Mucosa of stomach (tissue), 1 donor: ENCODE measurements around the gene FFAR4.

Experiments
- H3K27me3 ChIP-seq: one replicate; pipeline ENCODE4 v1.7.0; 2013; ENCODE audit warnings: mild to moderate bottlenecking, low read length; ENCODE audit not compliant: control insufficient read depth, insufficient read depth
- H3K36me3 ChIP-seq: one replicate; pipeline ENCODE4 v1.7.0; 2013; ENCODE audit warnings: low read length; ENCODE audit not compliant: control insufficient read depth, insufficient read depth
- H3K4me1 ChIP-seq: one replicate; pipeline ENCODE4 v1.7.0; 2013; ENCODE audit warnings: mild to moderate bottlenecking, low read length; ENCODE audit not compliant: control insufficient read depth, insufficient read depth
- H3K4me3 ChIP-seq: one replicate; pipeline ENCODE4 v1.7.0; 2013; ENCODE audit warnings: low read length
- H3K9ac ChIP-seq: one replicate; pipeline ENCODE4 v1.7.0; 2013; ENCODE audit warnings: mild to moderate bottlenecking, low read length, moderate library complexity
- H3K9me3 ChIP-seq: one replicate; pipeline ENCODE4 v1.7.0; 2013; ENCODE audit warnings: mild to moderate bottlenecking, low read length, moderate library complexity; ENCODE audit not compliant: control insufficient read depth
- donor health status: Pancreatic carcinoma.

Gene FFAR4

DNA sequence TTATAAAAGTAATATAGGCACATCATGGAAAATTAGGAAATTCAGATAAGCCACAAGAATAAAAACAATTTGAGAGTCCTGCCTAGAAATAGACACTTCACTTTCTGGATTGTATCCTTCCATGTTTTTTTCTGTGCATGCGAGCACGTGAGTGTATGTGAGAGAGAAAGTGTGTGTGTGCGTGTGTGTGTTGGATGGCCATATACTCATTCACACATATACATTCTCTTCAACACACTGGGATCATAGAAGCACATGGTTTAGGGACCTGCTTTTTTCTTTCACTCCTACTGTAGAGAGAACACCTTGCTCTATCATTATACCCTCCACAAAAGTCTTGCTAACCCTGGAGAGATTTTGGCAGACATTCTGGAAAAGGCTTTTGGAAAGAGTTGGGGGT is 7.5 kb downstream of the FFAR4 start:
- Histone ChIP-seq H3K9me3 (no peaks in the 10 kb centered on the region), H3K9ac (no peak overlapping the region), H3K4me1 (peaks cover 37% of the 10 kb centered on the region), H3K4me3 (no peak overlapping the region), H3K27me3 (peaks cover under 1% of the 10 kb centered on the region), H3K36me3 (no peaks in the 10 kb centered on the region)

DNA sequence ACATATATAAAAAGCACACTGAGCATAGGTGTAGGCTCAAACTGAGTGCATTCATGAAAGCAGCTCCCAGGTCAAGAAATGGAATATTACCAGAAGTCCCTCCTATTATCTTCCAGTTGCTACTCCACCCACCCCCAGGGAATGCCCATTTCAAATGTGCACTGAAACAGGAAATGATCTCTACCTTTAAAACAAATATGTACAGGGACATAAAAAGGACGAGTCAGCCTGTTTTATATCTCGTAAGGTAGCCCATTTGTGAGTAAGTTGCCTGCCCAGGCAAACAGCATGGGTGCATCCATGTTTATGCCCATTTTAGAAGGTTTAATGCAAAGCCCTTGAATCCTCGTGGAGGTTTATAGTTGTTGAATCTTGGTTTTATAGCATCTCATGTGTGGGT is 10.4 kb downstream of the FFAR4 start:
- Histone ChIP-seq H3K27me3 (no peaks in the 10 kb centered on the region), H3K4me1 (peaks cover 45% of the 10 kb centered on the region), H3K9ac (no peak overlapping the region), H3K4me3 (no peak overlapping the region), H3K9me3 (no peaks in the 10 kb centered on the region), H3K36me3 (no peaks in the 10 kb centered on the region)

DNA sequence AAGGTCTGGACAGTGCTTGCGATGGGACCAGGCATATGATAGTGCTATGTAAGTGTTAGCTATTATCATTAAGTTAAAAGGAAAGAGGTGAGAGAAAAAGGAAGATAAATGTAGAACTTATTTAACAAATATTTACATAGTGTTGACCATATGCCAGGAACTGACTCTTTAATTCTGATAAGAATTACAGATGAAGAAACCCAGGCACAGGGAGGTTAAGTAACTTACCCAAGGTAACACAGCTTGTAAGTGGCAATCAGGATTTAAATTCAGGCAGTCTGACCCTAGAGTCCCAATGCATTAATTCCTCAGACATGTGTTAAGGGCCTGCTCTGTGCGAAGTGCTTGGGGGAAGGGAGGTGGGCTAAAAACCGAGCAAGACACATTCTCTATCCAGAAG is 11.1 kb downstream of the FFAR4 start:
- Histone ChIP-seq H3K4me1 (peaks cover 45% of the 10 kb centered on the region), H3K9me3 (no peaks in the 10 kb centered on the region), H3K9ac (no peak overlapping the region), H3K27me3 (no peaks in the 10 kb centered on the region), H3K36me3 (no peaks in the 10 kb centered on the region), H3K4me3 (no peak overlapping the region)

DNA sequence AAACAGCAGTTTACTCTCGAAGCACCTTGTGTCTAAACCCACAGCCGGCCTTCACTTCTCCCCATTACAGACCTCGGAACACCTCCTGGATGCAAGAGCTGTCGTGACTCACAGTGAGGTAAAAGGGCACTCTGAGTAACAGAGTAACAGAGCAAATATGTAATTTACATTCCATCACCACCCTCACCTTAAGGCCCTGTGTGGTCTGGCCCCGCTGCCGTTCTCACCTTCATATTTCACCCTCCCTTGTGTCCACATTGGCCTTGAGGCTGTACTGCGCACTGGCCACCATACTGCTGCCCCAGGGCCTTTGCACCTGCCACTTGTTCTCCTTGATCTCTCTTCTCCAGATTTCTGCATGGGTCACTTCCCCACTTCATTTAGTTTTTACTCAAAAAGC is 12.6 kb downstream of the FFAR4 start:
- Histone ChIP-seq H3K9ac (no peak overlapping the region), H3K36me3 (no peaks in the 10 kb centered on the region), H3K4me3 (no peak overlapping the region), H3K27me3 (no peaks in the 10 kb centered on the region), H3K4me1 (peaks cover 30% of the 10 kb centered on the region), H3K9me3 (no peaks in the 10 kb centered on the region)

DNA sequence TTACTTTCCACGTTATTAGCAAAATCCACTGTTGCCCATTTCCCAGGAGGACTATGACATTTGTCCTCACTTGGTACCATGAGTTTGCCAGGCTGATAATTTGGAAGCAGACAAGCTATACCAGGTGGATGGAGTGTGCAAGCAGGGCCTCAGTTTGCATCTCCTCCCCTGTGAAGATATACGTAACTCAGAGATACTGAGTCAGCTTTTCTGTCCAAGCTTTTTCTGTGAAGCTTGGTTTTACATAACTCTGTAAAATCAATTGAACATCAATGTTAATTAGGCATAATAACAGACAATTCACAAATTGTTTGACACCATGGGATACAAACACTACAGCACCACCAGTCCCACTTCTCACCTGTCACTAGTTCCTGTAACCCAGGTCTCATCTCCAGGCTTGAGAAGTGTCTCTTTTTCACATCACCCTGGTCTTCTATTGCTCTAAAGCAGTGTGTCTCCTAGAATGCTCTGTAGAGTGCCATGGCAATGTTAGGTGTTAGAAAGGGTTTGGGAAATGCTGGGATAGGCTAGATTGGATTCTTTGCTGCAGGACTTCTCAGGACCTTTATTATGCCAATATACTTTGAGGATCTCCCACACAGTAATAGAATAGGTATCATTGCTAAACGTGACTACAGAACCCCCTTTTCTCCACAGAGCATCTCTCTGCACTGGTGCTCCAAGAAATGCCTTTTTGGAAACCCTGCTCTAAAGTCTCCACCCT is 13.7 kb downstream of the FFAR4 start:
- Histone ChIP-seq H3K27me3 (no peaks in the 10 kb centered on the region), H3K36me3 (no peaks in the 10 kb centered on the region), H3K4me3 (no peak overlapping the region), H3K9ac (no peak overlapping the region), H3K4me1 (peaks cover 29% of the 10 kb centered on the region), H3K9me3 (no peaks in the 10 kb centered on the region)

DNA sequence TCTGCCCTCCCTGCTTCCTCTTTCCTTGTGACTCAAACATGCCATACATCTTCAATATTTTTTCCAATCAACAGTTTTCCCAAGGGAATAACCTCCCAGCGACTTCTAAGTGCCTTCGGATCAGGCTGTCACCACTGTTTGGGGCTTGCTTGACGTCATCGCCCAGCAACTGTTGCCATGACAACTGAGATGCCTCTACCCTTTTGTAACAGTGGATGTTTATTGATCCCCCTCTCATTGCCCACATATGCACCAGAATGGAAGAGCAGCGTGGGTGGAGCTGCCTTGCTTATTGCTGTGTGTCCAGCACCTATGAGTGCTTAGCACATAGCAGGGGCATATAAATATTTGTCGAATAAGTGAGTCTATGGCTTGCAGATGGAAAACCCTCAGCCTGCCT is 14.4 kb downstream of the FFAR4 start:
- H3K27me3 ChIP-seq = no peaks in the 10 kb centered on the region
- peaks cover 29% of the 10 kb centered on the region for H3K4me1 ChIP-seq
- H3K36me3 ChIP-seq = no peaks in the 10 kb centered on the region
- H3K9me3 ChIP-seq = no peaks in the 10 kb centered on the region
- H3K9ac ChIP-seq = no peak overlapping the region
- H3K4me3 ChIP-seq = no peak overlapping the region

DNA sequence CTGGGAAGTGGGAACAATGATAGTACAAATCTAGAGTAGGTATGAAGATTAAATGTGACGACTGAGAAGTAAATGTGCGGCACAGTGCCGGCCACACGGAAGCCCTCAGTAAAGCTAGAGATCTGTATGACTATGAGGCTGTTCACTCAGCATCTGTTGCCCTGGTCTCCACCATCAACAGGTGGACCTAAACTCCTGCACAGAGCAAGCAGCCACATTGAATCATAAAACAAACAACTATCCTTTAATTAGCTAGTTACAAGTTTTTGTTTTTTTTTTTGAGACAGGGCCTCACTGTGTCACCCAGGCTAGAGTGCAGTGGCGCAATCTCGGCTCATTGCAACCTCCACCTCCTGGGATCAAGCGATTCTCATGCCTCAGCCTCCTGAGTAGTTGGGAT is 18.0 kb downstream of the FFAR4 start:
- Histone ChIP-seq H3K9ac (no peak overlapping the region), H3K36me3 (no peaks in the 10 kb centered on the region), H3K27me3 (no peaks in the 10 kb centered on the region), H3K9me3 (no peaks in the 10 kb centered on the region), H3K4me3 (no peak overlapping the region), H3K4me1 (peaks cover 3% of the 10 kb centered on the region)

DNA sequence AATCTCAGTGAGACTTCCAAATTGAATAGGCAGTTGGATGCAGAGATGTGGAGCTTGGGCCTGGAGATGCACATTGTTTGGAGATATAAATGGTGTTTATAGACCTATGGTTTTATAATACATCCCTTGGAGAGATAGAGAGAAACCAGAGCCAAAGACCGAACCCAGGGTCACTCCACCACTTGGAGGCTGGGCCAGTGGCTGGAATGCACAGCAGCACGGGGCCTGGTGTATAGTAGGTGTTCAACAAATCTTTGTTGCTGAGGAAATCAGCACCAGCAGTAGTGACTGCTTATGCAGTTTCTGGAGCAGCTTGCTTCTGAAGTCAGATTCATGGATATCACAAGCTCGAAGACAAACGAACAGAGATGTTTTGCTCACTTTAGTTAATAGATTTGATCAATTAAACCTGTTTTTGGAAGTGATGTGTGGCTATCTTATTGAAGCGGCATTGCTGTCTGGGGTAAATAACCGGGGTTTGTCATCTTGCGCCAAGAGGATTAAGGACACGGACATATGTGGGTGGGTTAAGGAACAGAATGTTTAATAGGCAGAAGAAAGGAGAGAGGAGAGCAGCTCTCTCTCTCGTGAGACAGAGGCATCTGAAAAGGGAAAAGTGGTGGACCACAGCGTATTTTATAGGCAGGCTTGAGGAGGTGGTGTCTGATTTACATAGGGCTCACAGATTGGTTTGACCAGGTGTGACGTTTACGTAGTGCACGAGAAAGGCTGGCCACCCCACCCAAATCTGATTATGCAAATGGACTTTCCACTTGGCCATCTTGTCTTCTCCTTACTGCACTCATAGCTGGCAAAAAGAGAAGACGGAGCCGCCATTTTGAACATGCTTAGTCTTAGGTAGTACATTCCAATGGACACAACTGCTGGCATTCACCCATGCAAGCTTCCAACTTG is 23.4 kb downstream of the FFAR4 start:
- no peak overlapping the region for H3K9ac ChIP-seq
- no peak overlapping the region for H3K4me3 ChIP-seq
- H3K27me3 ChIP-seq = no peaks in the 10 kb centered on the region
- H3K9me3 ChIP-seq = no peaks in the 10 kb centered on the region
- H3K4me1 ChIP-seq = peaks cover 16% of the 10 kb centered on the region
- H3K36me3 ChIP-seq = no peaks in the 10 kb centered on the region

DNA sequence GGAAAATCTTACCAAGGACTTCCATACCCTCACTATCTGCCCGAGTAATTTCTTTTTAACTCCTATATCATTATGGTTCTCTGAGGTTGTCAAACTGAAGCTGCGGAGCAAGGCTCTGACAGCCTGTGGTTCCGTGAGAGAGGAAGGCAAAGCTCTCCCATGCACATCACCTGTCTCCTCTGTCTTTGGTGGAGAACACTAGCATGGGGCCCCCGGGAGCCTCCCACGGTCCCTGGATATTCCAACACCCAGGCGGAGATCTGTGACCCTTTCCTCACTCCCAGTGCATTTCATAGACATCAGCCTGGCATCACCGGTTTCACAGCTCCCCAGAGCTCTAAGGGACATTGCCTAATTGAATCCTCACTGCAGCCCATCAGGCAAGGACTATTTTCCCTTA is 24.2 kb downstream of the FFAR4 start:
- H3K27me3 ChIP-seq = no peaks in the 10 kb centered on the region
- no peak overlapping the region for H3K9ac ChIP-seq
- H3K9me3 ChIP-seq = no peaks in the 10 kb centered on the region
- H3K4me1 ChIP-seq = peaks cover 16% of the 10 kb centered on the region
- H3K36me3 ChIP-seq = no peaks in the 10 kb centered on the region
- no peak overlapping the region for H3K4me3 ChIP-seq

DNA sequence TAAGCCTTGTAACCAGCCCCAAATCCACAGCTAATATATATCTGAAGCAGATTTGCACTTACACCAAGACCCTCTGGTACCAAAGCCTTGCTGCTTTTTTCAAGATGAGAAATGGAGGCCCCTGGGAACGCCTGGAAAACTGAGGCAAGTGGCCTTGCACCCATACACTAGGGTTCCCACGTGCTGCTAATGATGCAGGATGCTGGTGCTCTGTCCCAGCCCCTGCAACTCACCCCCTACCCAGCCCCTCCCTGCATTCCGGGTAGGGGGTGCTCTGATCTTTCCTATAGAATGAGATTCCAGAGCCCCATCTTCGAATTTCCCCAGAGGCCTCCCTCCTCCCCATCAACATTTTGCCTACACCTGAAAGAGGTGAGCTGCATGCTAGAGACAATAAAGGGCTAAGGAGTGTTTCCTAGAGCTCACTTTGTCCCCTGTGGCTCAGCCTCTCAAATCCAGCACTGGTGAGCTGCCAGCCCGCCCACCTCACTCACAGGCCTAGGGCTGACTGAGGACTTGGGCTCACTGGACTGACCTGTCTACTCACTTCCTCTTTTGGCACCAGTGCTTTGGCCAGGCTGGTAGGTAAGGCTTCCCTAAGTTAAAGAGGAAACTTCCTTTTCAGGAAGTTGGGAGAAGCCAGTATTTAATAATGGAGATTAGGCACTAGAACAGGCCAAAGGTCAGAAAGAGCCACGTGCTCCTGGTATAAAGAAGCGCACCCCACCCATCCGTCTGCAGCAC is 24.8 kb downstream of the FFAR4 start:
- H3K4me3 ChIP-seq = no peak overlapping the region
- no peaks in the 10 kb centered on the region for H3K27me3 ChIP-seq
- H3K9me3 ChIP-seq = no peaks in the 10 kb centered on the region
- H3K9ac ChIP-seq = no peak overlapping the region
- H3K4me1 ChIP-seq = peaks cover 16% of the 10 kb centered on the region
- H3K36me3 ChIP-seq = no peaks in the 10 kb centered on the region

DNA sequence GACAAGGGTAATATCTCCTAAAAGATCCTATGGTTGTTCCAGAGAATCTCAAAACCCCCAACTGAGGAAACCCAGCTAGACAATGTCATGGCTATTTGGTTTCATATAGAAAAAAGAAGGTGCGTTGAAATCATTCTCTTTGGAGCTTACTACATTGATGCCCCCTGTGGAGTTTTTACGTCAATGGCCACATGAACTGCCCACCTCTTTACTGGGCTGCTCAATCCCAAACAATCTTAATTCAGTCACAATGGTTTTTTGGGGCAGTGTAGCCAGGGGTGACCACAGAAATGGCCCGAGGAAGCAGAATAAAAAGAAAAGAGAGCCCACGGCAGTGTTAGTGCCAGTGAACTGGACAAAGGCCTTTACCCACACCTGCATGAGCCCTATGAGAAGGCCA is 26.8 kb downstream of the FFAR4 start:
- H3K9me3 ChIP-seq = no peaks in the 10 kb centered on the region
- peaks cover 16% of the 10 kb centered on the region for H3K4me1 ChIP-seq
- no peak overlapping the region for H3K9ac ChIP-seq
- no peaks in the 10 kb centered on the region for H3K27me3 ChIP-seq
- no peaks in the 10 kb centered on the region for H3K36me3 ChIP-seq
- H3K4me3 ChIP-seq = no peak overlapping the region

DNA sequence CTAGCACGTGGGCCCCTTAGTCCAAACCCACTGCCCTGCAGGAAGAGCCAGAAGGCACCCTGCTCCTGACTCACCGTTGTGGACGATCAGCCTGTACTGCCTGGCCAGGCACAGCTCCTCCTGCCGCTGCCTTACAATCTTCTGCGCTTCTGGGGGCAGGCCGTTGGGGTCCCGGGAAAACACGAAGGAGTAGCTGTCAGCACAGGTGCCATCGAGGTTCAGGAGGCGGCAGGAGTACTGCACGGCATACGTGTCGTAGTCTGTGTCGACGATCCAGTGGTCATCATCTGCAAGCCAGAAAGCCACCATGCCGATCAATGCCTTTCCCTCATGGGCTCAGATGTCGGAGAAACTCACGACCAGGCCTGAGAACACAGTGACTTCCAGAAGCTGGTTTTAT is 27.3 kb downstream of the FFAR4 start:
- Histone ChIP-seq H3K4me3 (no peak overlapping the region), H3K4me1 (peaks cover 16% of the 10 kb centered on the region), H3K9ac (no peak overlapping the region), H3K9me3 (no peaks in the 10 kb centered on the region), H3K27me3 (no peaks in the 10 kb centered on the region), H3K36me3 (no peaks in the 10 kb centered on the region)
